ENCODE data around the gene TMEM218. TPM values are rescaled to one million over a fixed set of nuclear protein-coding genes. Genes with fewer than 3 reads are reported as not detected.

The TMEM218 gene
- total RNA-seq, 4 donors from 2014 or later: 24.2 to 31.5 (median 26.1) TPM

DNA sequence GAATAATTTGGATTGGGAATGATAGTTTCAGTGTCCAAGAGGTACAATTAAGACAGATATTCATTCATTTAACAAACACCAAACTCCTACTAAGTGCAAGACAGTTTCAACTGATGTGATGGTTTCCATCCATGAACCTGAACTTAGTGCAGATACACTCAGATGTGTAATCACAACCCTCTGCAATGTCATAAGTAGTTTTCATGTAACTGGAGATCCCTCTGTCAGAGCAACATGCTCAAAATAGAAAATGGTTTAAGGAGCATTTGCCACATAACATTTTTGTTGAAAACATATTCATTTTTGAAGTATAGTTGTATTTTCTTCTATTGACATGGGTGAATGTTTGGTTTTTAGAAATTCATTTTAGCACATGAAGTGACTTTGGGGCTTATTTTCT is 36.6 kb upstream of the TMEM218 start:
- no peak overlapping the region for H3K27ac ChIP-seq
- no peak for DNase-seq
- H3K4me3 ChIP-seq (replicated peaks in 1 of 3): no peak overlapping the region
- intact Hi-C loops (cut with DNase I): loop anchor here (10.0 kb wide), 1 partner anchor 193 kb away; the partner anchor contains the start of gene CCDC15
- no peaks in the 10 kb centered on the region for H3K4me1 ChIP-seq
- no peak for TF ChIP-seq POLR2A (IDR thresholded peaks at IDR 0.05)
- no peaks in the 10 kb centered on the region for H3K9me3 ChIP-seq
- no peaks in the 10 kb centered on the region for H3K27me3 ChIP-seq
- no peaks in the 10 kb centered on the region for H3K36me3 ChIP-seq

DNA sequence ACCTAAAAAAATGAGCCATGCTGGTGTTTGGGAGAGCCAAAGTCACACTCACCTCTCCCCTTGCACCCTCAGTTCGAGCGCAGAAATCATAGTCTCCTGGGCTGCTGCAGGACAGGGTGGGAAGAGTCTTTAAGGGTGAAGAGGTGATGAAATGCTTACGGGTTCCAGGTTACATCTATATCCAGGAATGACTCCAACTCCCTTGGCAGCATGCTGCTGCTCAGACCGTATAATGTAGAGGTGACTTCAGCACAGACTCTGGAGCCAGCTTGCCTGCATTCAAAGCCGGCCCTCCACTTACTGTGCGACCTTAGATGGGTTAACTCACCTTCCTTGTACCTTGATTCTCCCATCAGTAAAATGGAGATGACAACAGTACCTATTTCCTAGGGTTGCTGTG is 35.9 kb upstream of the TMEM218 start:
- H3K27me3 ChIP-seq: no peaks in the 10 kb centered on the region
- no peaks in the 10 kb centered on the region for H3K4me1 ChIP-seq
- no peak overlapping the region for H3K4me3 ChIP-seq (replicated peaks in 1 of 3)
- intact Hi-C loops (cut with DNase I): loop anchor here (10.0 kb wide), 1 partner anchor 192 kb away; the partner anchor contains the start of gene CCDC15
- 88 to 98% methylated on average over 6 of the region's 6 CpGs for WGBS, 2 donors
- DNase-seq: no peak
- H3K27ac ChIP-seq: no peak overlapping the region
- TF ChIP-seq POLR2A (IDR thresholded peaks at IDR 0.05): no peak
- no peaks in the 10 kb centered on the region for H3K36me3 ChIP-seq
- no peaks in the 10 kb centered on the region for H3K9me3 ChIP-seq

GRCh38 chr11:125146232-125146631 is 34.8 kb upstream of the TMEM218 start:
- intact Hi-C loops (cut with DNase I): loop anchor here (10.0 kb wide), 1 partner anchor 191 kb away; the partner anchor contains the start of gene CCDC15
- Histone ChIP-seq H3K9me3 (no peaks in the 10 kb centered on the region), H3K4me3 (replicated peaks in 1 of 3) (no peak overlapping the region), H3K4me1 (peaks cover 0 to 6% of the 10 kb centered on the region in 2 donors), H3K36me3 (no peaks in the 10 kb centered on the region), H3K27ac (no peak overlapping the region), H3K27me3 (no peaks in the 10 kb centered on the region)
- no peak for DNase-seq
- 93 to 94% methylated on average over 1 of the region's 1 CpG for WGBS, 2 donors
- TF ChIP-seq CTCF (IDR thresholded peaks at IDR 0.05): no peak
- no peak for TF ChIP-seq POLR2A (IDR thresholded peaks at IDR 0.05)

- peak; percentile 36 to 45 for DNase-seq
- 42 to 43% methylated on average over 18 of the region's 18 CpGs for WGBS, 2 donors
- Histone ChIP-seq H3K36me3 (no peaks in the 10 kb centered on the region), H3K4me3 (replicated peaks in 1 of 3) (no peak overlapping the region), H3K9me3 (no peaks in the 10 kb centered on the region), H3K27ac (no peak overlapping the region), H3K27me3 (no peaks in the 10 kb centered on the region), H3K4me1 (peaks cover 0 to 6% of the 10 kb centered on the region in 2 donors)
- intact Hi-C loops (cut with DNase I): loop anchor here (5.0 to 10.0 kb wide), 2 partner anchors 50 to 187 kb away; partner anchors contain the start of gene CCDC15
- TF ChIP-seq POLR2A (IDR thresholded peaks at IDR 0.05) (no peak), CTCF (IDR thresholded peaks at IDR 0.05) (peak; percentile 73 to 96 (median 85))
These were observed 30.5 kb upstream of the TMEM218 start for GRCh38 chr11:125141686-125142535.

DNA sequence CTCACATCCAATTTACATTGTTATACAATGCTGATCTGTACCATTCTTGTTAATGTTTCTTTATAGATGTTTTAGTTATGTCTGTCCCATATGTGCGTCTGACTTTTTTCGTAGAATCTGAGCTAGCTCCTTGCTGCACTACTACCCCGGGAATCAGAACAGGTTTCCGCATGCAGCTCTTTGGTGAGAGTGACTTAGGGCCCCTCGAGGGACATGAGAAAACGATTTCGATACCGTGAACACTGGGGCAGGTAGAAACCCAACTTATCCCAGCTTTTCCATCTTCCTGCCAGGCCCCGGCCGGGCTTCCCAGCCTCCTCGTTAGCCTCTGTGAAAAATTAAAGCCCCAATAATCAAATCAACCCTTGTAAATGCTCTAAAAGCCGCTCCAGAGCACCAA is 29.8 kb upstream of the TMEM218 start:
- WGBS, 2 donors: 65 to 69% methylated on average over 12 of the region's 12 CpGs
- no peaks in the 10 kb centered on the region for H3K36me3 ChIP-seq
- DNase-seq: no peak
- no peaks in the 10 kb centered on the region for H3K9me3 ChIP-seq
- intact Hi-C loops (cut with DNase I): loop anchor here (5.0 to 10.0 kb wide), 2 partner anchors 49 to 186 kb away; partner anchors contain the start of gene CCDC15
- no peak overlapping the region for H3K4me3 ChIP-seq (replicated peaks in 1 of 3)
- no peak for TF ChIP-seq POLR2A (IDR thresholded peaks at IDR 0.05)
- no peak for TF ChIP-seq CTCF (IDR thresholded peaks at IDR 0.05)
- peaks cover 0 to 6% of the 10 kb centered on the region in 2 donors for H3K4me1 ChIP-seq
- H3K27me3 ChIP-seq: no peaks in the 10 kb centered on the region
- H3K27ac ChIP-seq: no peak overlapping the region

DNA sequence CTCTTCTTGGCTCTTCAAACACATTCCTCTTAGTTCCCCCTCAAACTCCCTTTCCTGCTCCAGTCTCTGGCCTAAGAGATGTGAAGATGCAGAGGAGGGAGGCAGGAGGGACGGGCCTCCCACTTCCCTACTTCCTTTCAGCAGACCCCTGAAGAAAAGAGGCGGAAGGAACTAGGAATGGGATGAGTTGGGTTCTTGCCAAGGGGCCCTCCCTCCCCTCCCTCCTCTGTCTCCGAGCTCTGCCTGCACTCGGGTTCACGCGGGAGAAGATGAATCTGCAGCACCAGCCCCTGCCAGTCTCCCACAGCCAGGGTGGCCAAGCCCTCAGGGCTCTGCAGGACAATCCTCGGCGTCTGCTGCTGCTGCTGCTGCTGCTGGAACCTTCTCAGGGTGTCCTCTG is 28.8 kb upstream of the TMEM218 start:
- H3K27ac ChIP-seq: no peak overlapping the region
- H3K4me3 ChIP-seq (replicated peaks in 1 of 3): no peak overlapping the region
- no peaks in the 10 kb centered on the region for H3K36me3 ChIP-seq
- H3K4me1 ChIP-seq: peaks cover 0 to 6% of the 10 kb centered on the region in 2 donors
- H3K27me3 ChIP-seq: no peaks in the 10 kb centered on the region
- TF ChIP-seq CTCF (IDR thresholded peaks at IDR 0.05): no peak
- TF ChIP-seq POLR2A (IDR thresholded peaks at IDR 0.05): no peak
- WGBS, 2 donors: 43 to 80% methylated on average over 2 to 8 of the region's 8 CpGs
- DNase-seq: no peak
- no peaks in the 10 kb centered on the region for H3K9me3 ChIP-seq
- intact Hi-C loops (cut with DNase I): loop anchor here (5.0 to 10.0 kb wide), 2 partner anchors 48 to 185 kb away; partner anchors contain the start of gene CCDC15

Data from thyroid gland (tissue), 4 donors.